Gastroesophageal sphincter (tissue), 3 donors: ENCODE results near the gene SLC35D2.

ENCODE experiments used
- EP300 ChIP-seq: sonication (generic); formaldehyde crosslinking; IDR thresholded peaks from one replicate; pipeline ENCODE4 v1.6.1; 2017; ENCODE audit warnings: antibody characterized with exemption, mild to moderate bottlenecking
- POLR2A ChIP-seq, 2 donors: fragments of 450-650 bp; IDR thresholded peaks; one replicate each; pipeline ENCODE4 v1.6.1; 2017; ENCODE audit warnings: antibody characterized with exemption in 2 of 2, mild to moderate bottlenecking in 2 of 2, moderate library complexity in 1 of 2
- TF ChIP-seq, protein P1 (sequence below), 4 experiments: fragments of 200-600 bp in 2 of 4; fragments of 450-650 bp in 2 of 4; sonication (generic) in 1 of 4; IDR thresholded peaks; one replicate each; pipeline ENCODE4 v1.5.1; 2017 to 2019; ENCODE audit warnings: antibody characterized with exemption in 4 of 4, mild to moderate bottlenecking in 2 of 4, moderate library complexity in 2 of 4

- TF ChIP-seq, protein P1, sequence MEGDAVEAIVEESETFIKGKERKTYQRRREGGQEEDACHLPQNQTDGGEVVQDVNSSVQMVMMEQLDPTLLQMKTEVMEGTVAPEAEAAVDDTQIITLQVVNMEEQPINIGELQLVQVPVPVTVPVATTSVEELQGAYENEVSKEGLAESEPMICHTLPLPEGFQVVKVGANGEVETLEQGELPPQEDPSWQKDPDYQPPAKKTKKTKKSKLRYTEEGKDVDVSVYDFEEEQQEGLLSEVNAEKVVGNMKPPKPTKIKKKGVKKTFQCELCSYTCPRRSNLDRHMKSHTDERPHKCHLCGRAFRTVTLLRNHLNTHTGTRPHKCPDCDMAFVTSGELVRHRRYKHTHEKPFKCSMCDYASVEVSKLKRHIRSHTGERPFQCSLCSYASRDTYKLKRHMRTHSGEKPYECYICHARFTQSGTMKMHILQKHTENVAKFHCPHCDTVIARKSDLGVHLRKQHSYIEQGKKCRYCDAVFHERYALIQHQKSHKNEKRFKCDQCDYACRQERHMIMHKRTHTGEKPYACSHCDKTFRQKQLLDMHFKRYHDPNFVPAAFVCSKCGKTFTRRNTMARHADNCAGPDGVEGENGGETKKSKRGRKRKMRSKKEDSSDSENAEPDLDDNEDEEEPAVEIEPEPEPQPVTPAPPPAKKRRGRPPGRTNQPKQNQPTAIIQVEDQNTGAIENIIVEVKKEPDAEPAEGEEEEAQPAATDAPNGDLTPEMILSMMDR (IDR thresholded peaks at IDR 0.05) = no peak
- TF ChIP-seq POLR2A (IDR thresholded peaks at IDR 0.05) (no peak), EP300 (no peak)
These were observed 1.3 kb downstream of the SLC35D2 start for GRCh38 chr9:96382175-96382574.
